ENCODE measurements around the gene ADGRB3. TPM values are rescaled to one million over a fixed set of nuclear protein-coding genes. Genes with fewer than 3 reads are reported as not detected.

Gene ADGRB3
- total RNA-seq, 1 donor from 2014 or later = 8.9 TPM

- Mint-ChIP-seq H3K4me3 (ENCODE audit: unreplicated experiment) (no peak overlapping the region), H3K9me3 (ENCODE audit: unreplicated experiment) (no peaks in the 10 kb centered on the region), H3K27me3 (ENCODE audit: unreplicated experiment) (no peaks in the 10 kb centered on the region), H3K4me1 (ENCODE audit: unreplicated experiment) (peaks cover 8% of the 10 kb centered on the region), H3K27ac (ENCODE audit: unreplicated experiment) (no peak overlapping the region), H3K36me3 (ENCODE audit: unreplicated experiment) (no peaks in the 10 kb centered on the region)
- no peak for DNase-seq (ENCODE audit: extremely low spot score, unreplicated experiment)
- no peak for TF ChIP-seq CTCF (IDR thresholded peaks at IDR 0.05)
Observed at GRCh38 chr6:69232496-69232895, 597.4 kb downstream of the ADGRB3 start.

GRCh38 chr6:69232911-69233448, 597.9 kb downstream of the ADGRB3 start:
- Mint-ChIP-seq H3K9me3 (ENCODE audit: unreplicated experiment) (no peaks in the 10 kb centered on the region), H3K4me1 (ENCODE audit: unreplicated experiment) (peaks cover 8% of the 10 kb centered on the region), H3K27me3 (ENCODE audit: unreplicated experiment) (no peaks in the 10 kb centered on the region), H3K36me3 (ENCODE audit: unreplicated experiment) (no peaks in the 10 kb centered on the region), H3K4me3 (ENCODE audit: unreplicated experiment) (no peak overlapping the region), H3K27ac (ENCODE audit: unreplicated experiment) (no peak overlapping the region)
- DNase-seq (ENCODE audit: extremely low spot score, unreplicated experiment) = peak; percentile 94
- no peak for TF ChIP-seq CTCF (IDR thresholded peaks at IDR 0.05)

GRCh38 chr6:69238067-69238466, 603.0 kb downstream of the ADGRB3 start:
- Mint-ChIP-seq H3K27me3 (ENCODE audit: unreplicated experiment) (no peaks in the 10 kb centered on the region), H3K36me3 (ENCODE audit: unreplicated experiment) (no peaks in the 10 kb centered on the region), H3K4me1 (ENCODE audit: unreplicated experiment) (peaks cover 2% of the 10 kb centered on the region), H3K9me3 (ENCODE audit: unreplicated experiment) (no peaks in the 10 kb centered on the region), H3K27ac (ENCODE audit: unreplicated experiment) (no peak overlapping the region), H3K4me3 (ENCODE audit: unreplicated experiment) (no peak overlapping the region)
- no peak for TF ChIP-seq CTCF (IDR thresholded peaks at IDR 0.05)
- no peak for DNase-seq (ENCODE audit: extremely low spot score, unreplicated experiment)

- no peaks in the 10 kb centered on the region for H3K4me1 Mint-ChIP-seq (ENCODE audit: unreplicated experiment)
- no peaks in the 10 kb centered on the region for H3K9me3 Mint-ChIP-seq (ENCODE audit: unreplicated experiment)
- DNase-seq (ENCODE audit: extremely low spot score, unreplicated experiment) = no peak
- no peaks in the 10 kb centered on the region for H3K27me3 Mint-ChIP-seq (ENCODE audit: unreplicated experiment)
- no peak for TF ChIP-seq CTCF (IDR thresholded peaks at IDR 0.05)
- H3K36me3 Mint-ChIP-seq (ENCODE audit: unreplicated experiment) = no peaks in the 10 kb centered on the region
- H3K4me3 Mint-ChIP-seq (ENCODE audit: unreplicated experiment) = no peak overlapping the region
- H3K27ac Mint-ChIP-seq (ENCODE audit: unreplicated experiment) = no peak overlapping the region
Observed at GRCh38 chr6:69246983-69247382, 611.9 kb downstream of the ADGRB3 start.

- Mint-ChIP-seq H3K27me3 (ENCODE audit: unreplicated experiment) (peaks cover 3% of the 10 kb centered on the region), H3K4me3 (ENCODE audit: unreplicated experiment) (no peak overlapping the region), H3K9me3 (ENCODE audit: unreplicated experiment) (no peaks in the 10 kb centered on the region), H3K4me1 (ENCODE audit: unreplicated experiment) (peaks cover 13% of the 10 kb centered on the region), H3K27ac (ENCODE audit: unreplicated experiment) (no peak overlapping the region), H3K36me3 (ENCODE audit: unreplicated experiment) (no peaks in the 10 kb centered on the region)
- TF ChIP-seq CTCF (IDR thresholded peaks at IDR 0.05) = no peak
- DNase-seq (ENCODE audit: extremely low spot score, unreplicated experiment) = no peak
Observed at GRCh38 chr6:69261010-69261409, 625.9 kb downstream of the ADGRB3 start.

Data from osteocyte (in vitro differentiated cells).